Occipital lobe (tissue), 2 donors: Measurements from ENCODE around the gene P2RY8. TPM values are rescaled to one million over a fixed set of nuclear protein-coding genes. Genes with fewer than 3 reads are reported as not detected.
"Not testable (repeated sequence)": the region's sequence is repeated elsewhere in the genome, so short reads cannot be mapped to it uniquely, and the experiment has no call there.

Experiments used
- DNase-seq: peaks from one replicate; lab custom pipeline; 2025; lab: John Stamatoyannopoulos, UW
- total RNA-seq: library from RNA; depleted of rRNA; stranded (reverse); fragments of >200 nt; gene quantifications from one replicate; pipeline ENCODE4 v1.2.3, GENCODE V29; 2014

Gene P2RY8
- total RNA-seq, 1 donor from 2014 or later = 0.16 TPM

DNA sequence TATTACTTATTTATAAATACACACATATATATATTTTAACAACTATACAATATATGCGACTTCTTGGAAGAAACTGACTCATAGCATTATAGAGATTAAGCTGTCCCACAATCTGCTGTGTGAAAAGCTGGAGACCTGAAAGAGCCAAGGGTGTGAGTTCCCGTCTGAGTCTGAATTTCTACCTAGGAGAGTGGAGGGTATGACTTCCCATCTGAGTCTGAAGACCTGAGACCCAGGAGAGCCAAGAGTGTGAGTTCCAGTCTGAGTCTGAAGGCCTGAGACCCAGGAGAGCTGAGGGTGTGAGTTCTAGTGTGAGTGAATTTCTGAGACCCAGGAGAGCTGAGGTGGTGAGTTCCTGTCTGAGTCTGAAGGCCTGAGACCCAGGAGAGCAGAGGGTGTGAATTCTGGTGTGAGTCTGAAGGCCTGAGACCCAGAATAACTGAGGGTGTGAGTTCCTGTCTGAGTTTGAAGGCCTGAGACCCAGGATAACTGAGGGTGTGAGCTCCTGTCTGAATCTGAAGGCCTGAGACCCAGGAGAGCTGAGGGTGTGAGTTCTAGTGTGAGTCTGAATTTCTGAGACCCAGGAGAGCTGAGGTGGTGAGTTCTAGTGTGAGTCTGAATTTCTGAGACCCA lies 8.9 kb upstream of the P2RY8 start:
- DNase-seq = no peak

DNA sequence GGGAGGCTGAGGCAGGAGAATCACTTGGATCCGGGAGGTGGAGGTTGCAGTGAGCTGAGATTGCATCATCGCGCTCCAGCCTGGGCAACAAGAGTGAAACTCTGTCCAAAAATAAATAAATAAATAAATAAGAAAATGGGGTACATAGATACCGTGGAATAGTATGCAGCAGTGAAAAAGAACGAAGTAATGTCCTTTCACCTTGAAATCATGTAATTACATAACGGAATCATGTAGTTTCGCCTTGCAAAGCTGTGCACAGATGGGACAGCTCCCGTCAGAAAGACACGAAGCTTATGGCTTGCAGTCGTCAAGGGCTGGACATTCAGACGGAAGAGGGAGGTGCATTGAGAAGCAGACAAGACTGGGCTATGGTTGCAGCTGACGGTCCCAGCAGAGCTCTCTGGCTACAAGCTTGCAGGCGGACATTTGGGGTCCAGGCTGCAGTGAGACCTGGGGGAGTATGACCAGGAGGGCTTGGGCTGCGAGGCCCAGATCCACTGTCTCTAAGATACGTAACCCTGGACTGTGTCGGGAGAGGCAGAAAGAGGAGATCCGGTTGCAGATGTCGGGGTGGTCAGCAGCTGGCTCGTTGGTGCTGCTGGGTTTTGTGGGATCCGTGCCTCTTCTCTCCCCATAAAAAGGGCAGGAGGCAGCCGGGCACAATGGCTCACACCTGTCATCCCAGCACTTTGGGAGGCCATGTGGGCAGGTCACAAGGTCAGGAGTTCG lies 6.2 kb upstream of the P2RY8 start:
- DNase-seq = no peak

- DNase-seq = not testable (repeated sequence)
Measured at GRCh38 chrX:1539146-1539545, 2.2 kb upstream of the P2RY8 start.

GRCh38 chrX:1537716-1538090 lies 718 bp upstream of the P2RY8 start:
- DNase-seq = not testable (repeated sequence)

DNA sequence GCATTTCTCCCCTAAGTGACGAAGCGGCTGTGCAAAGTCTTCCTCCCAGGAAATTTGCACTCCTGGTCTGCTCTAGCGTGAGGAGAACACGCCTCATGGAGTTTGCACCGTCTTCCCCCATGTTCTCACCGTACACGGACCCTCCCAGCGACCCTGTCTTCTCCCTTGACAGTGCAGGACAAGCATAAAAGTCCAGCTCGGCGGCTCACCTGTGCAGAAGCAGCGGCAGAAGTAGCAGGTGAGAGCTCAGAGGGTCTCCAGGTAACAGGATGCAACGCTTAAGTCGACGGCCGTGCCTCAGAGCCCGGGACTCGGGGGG lies 314 bp downstream of the P2RY8 start:
- no peak for DNase-seq

DNA sequence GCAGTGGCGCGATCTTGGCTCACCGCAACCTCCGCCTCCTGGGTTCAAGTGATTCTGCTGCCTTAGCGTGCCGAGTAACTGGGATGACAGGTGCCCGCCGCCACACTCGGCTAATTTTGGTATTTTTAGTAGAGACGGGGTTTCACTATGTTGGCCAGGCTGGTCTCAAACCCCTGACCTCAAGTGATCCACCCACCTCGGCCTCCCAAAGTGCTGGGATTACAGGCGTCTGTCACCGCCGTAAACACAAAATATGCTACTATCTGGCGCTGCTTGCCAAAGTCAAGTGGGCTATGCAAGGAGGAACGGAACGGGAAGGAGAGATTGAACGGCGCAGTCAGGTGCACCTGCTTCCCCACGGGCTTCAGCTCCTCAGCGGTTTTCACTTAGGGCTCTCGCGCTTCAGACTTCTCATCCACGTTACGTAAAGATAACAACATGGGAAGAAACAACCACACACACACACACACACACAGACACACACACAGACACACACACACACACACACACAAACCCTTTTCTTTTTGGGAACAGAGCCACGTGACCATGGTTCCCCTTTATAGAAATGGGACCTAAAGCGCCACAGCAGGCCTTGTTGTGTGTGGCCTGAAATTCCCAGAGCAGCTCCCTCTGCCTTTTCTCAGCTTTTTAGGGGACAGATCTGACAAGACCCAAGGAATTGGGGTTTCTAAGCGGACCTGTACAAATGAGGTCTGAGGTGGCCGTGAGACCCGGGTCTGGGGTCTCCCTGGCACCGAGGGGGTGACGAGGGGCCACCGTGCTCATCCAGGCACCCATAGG lies 1.5 kb downstream of the P2RY8 start:
- no peak for DNase-seq

- DNase-seq = no peak
Measured at GRCh38 chrX:1534301-1535168, 2.5 kb downstream of the P2RY8 start.

DNA sequence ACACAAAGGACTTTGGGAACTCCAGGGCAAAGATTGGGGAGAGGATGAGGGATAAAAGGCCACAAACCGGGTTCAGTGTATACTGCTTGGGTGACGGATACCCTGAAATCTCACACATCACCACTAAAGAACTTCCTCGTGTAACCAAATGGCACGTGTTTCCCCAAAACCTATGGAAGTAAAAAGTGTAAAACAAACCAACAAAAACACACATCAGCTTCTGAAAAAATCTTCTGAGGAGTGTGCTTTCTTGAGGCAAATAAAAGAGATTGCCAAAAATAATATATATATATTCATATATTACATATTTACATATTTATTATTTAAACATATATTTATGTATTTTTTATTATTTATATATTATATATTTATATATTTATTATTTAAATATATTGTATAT lies 3.9 kb downstream of the P2RY8 start:
- DNase-seq = no peak

- DNase-seq = no peak
Measured at GRCh38 chrX:1531096-1531890, 5.7 kb downstream of the P2RY8 start.

DNA sequence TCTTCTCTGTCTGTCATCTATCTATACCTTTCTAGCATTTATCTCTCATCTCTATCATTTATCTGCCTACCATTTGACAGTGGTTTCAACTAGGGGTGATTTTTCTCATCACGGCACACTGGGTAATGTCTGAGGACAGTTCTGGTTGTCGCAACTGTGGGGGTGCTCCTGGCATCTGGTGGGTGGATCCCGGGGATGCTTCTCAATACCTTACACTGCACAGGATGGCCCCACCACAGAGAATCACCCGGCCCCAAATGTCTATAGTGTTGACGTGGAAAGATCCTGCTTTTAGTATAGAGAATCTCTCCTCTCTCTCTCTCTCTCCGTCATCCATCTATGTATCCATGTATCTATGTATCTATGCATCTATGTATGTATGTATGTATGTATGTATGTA lies 7.2 kb downstream of the P2RY8 start:
- no peak for DNase-seq

DNA sequence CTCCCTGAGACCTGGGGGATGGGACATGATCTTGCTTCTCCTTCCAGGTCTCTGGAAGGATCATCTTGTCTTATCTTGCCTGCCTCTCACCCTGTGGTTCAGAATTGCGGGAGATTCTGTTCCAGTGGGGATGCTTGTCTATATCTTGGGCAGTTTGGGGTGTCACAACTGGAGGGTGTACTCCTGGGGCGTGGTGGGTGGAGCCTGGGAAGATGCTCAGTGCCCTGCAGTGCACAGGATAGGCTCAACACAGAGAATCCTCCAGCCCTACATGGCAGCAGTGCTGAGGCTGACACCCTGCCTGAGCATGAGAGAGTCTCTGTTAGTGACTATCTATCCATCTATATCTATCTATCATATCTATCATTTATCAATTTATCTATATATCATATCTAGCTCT lies 7.7 kb downstream of the P2RY8 start:
- no peak for DNase-seq

DNA sequence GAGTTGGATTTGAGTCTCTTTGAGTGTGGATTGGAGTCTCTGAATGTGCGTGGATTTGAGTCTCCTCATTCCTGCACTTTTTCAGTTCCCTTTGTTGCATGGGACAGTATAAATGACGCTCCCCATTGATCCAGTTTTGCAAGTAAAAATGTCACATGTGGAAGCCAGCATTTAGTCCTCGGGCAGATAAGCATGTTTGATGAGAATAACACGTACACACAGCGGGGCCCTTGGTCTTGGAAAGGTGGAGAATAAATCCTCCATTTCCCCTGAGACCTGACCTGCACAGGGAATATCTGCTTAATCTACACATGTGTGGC lies 8.1 kb downstream of the P2RY8 start:
- DNase-seq = no peak

DNA sequence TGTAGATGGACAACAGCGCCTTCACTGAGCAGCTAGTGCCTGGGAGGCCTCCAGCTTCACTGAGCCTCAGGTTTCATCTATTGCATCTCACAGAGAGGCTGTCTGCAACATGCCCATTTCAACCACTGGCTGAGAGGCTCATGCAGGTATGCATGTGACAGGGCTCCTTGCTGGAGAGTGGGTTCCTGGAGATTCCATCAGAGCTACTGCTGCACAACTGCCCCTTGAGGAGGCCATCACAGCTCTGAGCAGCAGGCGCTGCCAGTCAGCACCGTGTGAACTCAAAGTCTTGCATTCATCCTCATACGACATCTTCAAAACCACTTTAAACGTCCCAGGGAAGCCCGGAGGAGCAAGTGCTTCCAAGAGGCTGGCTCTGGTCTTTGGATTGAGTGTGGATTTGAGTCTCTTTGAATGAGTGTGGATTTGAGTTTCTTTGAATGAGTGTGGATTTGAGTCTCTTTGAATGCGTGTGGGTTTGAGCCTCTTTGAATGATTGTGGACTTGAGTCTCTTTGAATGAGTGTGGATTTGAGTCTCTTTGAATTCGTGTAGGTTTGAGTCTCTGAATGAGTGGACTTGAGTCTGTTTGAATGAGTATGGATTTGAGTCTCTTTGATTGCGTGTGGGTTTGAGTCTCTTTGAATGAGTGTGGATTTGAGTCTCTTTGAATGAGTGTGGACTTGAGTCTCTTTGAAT lies 8.7 kb downstream of the P2RY8 start:
- DNase-seq = no peak

DNA sequence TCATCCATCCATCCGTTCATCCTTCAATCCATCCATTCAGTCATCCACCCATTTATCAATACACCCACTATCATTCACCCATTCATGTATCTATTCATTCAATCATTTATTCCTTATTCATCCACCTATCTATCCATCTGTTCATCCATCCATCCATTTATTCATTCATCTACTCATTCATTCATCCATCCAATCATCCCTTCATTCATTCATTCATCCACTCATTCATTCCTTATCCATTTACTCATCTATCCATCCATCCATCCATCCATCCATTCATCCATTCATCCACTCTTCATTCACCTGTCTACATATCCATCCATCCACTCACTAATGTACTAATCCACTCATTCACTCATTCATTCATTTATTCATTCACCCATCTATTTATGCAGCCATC lies 9.5 kb downstream of the P2RY8 start:
- no peak for DNase-seq

DNA sequence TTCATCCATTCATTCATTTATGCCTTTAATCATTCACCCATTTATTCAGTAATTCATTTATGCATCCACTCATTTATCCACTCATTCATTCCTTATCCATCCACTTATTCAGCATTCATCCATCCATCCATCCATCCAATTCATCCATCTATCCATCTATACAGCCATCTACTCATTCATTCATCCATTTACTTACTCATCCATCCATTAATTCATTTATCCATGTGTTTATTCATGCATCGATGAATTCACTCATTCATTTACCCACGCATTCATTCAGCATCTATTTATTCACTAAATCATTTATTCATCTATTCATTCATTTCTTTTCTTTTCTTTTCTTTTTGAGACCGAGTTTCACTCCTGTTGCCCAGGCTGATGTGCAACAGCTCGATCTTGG lies 10.4 kb downstream of the P2RY8 start:
- DNase-seq = no peak

GRCh38 chrX:1525583-1526355 lies 11.2 kb downstream of the P2RY8 start:
- no peak for DNase-seq

DNA sequence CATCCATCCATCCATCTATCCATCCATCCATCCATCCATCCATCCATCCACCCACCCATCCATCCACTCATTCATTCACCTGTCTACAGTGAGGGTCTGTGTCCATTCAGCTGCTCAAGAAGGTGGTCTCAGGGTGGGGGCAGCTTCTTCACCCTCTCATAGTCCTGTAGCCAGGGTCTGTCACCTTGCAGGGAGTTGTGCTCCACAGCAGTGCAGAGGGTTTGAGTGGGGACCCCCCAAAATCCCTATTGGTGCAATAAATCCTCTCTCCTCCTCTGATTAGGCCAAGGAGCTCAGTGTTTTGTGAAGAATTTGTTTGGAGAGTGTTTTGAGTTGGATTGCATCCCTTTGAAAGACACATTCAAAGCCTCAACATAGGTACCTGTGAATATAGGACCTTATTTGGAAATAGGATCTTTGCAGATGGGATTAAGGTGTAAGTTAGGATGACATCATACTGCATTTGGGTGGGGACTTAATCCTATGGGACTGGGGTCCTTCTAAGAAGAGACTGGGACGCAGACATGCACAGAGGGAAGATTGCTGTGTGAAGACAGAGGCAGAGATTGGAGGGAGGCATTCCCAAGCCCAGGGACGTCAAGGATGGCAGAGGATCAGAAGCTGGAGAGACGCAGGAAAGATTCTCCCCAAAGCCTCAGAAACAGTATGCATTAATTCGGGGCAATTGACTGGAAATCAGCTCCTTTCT lies 12.0 kb downstream of the P2RY8 start:
- no peak for DNase-seq

- DNase-seq = not testable (repeated sequence)
Measured at GRCh38 chrX:1522905-1523304, 14.1 kb downstream of the P2RY8 start.

- no peak for DNase-seq
Measured at GRCh38 chrX:1521459-1521956, 15.5 kb downstream of the P2RY8 start.
